UCSD-AML1 (cell line): ENCODE results near the gene MAP2K7.
"Not testable (repeated sequence)": the region's sequence is repeated elsewhere in the genome, so short reads cannot be mapped to it uniquely, and the experiment has no call there.

ENCODE experiments used
- DNase-seq: peaks from one replicate; lab custom pipeline; 2025; ENCODE audit not compliant: unreplicated experiment; lab: John Stamatoyannopoulos, UW

The MAP2K7 gene

GRCh38 chr19:7883105-7883504 lies 20.6 kb upstream of the MAP2K7 start:
- DNase-seq = no peak

GRCh38 chr19:7883796-7884570 lies 19.7 kb upstream of the MAP2K7 start:
- no peak for DNase-seq

GRCh38 chr19:7885818-7886217 lies 17.9 kb upstream of the MAP2K7 start:
- no peak for DNase-seq

DNA sequence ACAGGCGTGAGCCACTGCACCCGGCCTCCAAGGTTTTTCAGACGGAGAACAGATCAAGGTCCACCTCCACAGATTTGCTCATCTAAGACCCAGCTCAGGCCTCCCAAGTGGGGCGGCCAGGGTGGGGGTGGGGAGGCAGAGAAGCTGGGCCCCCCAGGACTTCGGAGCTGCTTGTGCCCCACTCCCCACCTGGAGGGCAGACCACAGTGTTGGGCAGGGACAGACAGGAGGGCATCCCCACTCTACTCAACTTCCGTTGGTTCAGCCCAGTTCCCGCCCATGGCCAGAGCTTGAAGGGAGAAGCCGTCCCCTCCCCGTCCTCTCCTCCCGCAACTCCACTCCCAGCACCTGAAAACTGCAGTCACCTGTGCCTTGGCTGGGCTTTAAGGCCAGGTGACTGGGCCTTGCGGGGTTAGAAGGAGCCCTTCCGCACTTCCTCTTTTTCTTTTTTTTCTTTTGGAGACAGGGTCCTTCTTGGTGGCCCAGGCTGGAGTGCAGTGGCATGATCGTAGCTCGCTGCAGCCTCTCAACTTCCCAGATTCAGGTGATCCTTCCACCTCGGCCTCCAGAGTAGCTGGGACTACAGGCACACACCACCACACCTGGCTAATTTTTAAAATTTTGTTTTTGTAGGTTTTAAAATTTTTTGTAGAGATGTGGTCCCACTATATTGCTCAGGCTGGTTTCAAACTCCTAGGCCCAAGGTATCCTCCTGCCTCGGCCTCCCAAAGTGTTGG lies 16.1 kb upstream of the MAP2K7 start:
- DNase-seq = no peak

GRCh38 chr19:7888145-7888825 lies 15.4 kb upstream of the MAP2K7 start, which contains the start of gene LRRC8E:
TSS of gene LRRC8E (plus strand) at chr19:7888510. CDS start at chr19:7895604, 7,094 bp downstream.
- DNase-seq = no peak

- no peak for DNase-seq
Measured at GRCh38 chr19:7888826-7889217, 14.9 kb upstream of the MAP2K7 start.

DNA sequence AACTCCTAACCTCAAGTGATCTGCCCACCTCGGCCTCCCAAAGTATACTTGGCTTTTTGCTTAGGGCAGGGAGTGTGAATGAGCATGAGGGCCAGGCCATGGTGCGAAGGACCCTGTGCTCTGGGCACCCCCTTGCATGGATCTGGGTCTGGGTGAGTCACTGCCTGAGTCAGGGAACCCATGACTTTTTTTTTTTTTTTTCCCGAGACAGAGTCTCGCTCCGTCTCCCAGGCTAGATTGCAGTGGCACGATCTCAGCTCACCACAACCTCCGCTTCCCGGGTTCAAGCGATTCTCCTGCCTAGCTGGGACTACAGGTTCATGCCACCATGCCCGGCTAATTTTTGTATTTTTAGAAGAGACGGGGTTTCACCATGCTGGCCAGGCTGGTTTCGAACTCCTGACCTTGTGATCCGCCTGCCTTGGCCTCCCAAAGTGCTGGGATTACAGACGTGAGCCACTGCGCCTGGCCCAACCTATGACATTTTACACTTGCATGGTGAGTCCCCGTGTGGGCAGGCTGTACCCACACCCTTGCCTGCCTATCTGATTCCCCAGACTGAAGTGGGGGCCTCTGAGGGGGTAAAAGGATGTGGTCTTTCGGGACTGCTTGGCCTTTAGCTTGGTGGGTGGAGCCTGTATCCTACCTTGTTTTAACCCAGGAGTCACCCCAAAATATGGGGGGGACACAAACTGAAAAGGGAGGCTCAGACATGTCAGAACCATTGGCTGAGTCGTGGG lies 10.1 kb upstream of the MAP2K7 start:
- DNase-seq = not testable (repeated sequence)

- DNase-seq = no peak
Measured at GRCh38 chr19:7894612-7895309, 8.9 kb upstream of the MAP2K7 start.

DNA sequence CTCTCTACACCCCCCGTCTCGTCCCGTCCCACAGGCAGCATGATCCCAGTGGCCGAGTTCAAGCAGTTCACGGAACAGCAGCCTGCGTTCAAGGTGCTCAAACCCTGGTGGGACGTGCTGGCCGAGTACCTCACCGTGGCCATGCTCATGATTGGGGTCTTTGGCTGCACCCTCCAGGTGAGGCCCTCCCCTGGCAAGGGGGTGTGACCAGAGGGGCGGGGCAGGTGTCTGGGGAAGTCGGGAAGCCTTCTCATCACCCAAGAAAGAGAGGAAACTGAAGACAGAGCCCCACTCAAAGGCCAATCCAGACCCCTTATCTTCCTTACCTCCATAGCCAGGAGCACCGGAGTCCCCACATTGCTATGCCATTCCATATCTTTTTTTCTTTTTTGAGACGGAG lies 8.1 kb upstream of the MAP2K7 start:
- no peak for DNase-seq

- no peak for DNase-seq
Measured at GRCh38 chr19:7897292-7897691, 6.4 kb upstream of the MAP2K7 start.

GRCh38 chr19:7898967-7899366 lies 4.7 kb upstream of the MAP2K7 start:
- DNase-seq = no peak

DNA sequence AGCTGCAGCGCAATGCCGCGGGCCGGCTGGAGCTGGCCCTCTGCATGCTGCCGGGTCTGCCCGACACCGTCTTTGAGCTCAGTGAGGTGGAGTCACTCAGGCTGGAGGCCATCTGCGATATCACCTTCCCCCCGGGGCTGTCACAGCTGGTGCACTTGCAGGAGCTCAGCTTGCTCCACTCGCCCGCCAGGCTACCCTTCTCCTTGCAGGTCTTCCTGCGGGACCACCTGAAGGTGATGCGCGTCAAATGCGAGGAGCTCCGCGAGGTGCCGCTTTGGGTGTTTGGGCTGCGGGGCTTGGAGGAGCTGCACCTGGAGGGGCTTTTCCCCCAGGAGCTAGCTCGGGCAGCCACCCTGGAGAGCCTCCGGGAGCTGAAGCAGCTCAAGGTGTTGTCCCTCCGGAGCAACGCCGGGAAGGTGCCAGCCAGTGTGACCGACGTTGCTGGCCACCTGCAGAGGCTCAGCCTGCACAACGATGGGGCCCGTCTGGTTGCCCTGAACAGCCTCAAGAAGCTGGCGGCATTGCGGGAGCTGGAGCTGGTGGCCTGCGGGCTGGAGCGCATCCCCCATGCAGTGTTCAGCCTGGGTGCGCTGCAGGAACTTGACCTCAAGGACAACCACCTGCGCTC lies 3.8 kb upstream of the MAP2K7 start:
- DNase-seq = no peak

DNA sequence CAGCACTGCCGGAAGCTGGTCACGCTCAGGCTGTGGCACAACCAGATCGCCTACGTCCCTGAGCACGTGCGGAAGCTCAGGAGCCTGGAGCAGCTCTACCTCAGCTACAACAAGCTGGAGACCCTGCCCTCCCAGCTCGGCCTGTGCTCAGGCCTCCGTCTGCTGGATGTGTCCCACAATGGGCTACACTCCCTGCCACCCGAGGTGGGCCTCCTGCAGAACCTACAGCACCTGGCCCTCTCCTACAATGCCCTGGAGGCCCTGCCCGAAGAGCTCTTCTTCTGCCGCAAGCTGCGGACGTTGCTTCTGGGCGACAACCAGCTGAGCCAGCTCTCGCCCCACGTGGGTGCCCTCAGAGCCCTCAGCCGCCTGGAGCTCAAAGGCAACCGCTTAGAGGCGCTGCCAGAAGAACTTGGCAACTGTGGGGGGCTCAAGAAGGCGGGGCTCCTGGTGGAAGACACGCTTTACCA lies 3.2 kb upstream of the MAP2K7 start:
- no peak for DNase-seq

DNA sequence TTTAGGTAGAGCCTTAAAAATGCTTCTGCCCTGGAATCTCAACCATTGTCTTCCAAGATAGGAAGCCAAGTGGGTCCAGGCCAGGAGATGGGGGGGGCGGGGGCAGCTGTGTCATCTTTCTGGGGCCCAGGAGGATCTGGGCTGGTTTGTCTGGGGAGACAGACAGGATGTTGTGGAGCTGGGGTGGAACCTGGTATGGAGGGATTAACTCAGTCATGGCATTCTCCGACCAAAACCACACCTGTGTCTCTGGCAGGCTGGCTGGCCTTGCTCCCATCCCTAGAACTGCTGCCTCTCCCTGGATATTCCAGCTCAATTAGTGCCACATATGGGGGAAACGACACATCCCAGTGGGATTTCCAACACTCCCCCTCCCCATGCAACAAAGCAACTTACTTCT lies 2.7 kb upstream of the MAP2K7 start:
- no peak for DNase-seq

DNA sequence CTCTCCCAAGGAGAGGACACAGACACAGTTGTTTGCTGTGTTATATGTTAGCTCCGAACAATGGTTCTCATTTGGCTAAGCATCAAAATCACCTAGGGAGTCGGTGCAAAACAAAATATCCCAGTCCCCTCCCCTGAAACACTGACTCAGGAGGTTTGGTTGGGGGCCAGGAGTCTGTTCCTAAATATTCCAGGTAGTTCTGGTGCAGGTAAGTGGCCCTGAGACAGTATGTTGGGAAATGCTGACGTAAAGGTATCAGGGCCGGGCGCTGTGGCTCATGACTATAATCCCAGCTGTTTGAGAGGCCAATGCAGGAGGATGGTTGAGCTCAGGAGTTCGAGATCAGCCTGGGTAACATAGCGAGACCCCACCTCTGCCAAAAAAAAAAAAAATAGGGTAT lies 2.3 kb upstream of the MAP2K7 start:
- DNase-seq = no peak

- no peak for DNase-seq
Measured at GRCh38 chr19:7902796-7903243, 857 bp upstream of the MAP2K7 start.

GRCh38 chr19:7904074-7905020 lies 670 bp downstream of the MAP2K7 start:
- DNase-seq = no peak

DNA sequence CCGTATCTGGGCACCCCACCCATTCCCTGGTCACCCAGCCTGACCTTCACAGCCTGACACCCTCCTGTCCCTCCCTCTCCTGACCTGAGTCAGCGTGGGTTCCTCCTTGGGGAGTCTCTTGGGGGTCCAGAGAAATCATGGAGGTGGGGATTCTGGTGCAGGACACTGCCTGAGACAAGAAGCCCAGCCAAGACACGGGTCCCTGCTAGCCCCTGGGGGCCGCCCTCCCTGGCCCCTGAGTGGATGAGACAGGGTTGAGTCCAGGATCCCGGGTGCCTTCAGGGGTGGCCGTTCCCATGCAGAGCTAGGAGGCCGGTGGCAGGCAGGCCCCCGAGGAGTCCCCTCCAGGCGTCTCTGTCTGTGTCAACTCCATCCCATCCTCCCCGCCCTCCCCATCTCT lies 1.6 kb downstream of the MAP2K7 start:
- DNase-seq = no peak

DNA sequence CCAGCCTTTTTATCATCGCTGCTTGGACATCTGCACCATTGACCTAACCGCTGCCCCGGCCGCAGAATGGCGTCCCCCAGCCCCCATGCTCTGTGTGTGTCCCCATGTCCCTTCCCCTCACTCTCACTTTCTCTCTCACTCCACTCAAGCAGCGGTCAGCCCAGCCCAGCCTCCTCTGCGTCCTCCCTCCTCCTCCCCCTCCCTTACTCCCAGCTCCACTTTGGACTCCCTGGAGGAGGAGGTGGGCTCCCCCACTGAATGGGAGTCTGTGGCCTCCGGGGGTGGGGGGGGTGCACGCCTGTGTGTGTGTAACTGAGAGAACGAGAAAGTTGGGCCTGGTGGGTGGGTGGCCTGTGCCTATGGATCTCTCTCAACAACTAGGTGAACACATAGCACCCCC lies 2.2 kb downstream of the MAP2K7 start:
- DNase-seq = no peak
